OCI-LY7 (cell line): ENCODE results near the gene GRID2. TPM values are rescaled to one million over a fixed set of nuclear protein-coding genes. Genes with fewer than 3 reads are reported as not detected.

Source experiments
- BruUV-seq: library from RNA; stranded (reverse); fragments of 400-500 nt; replicated peaks from 2 replicates; lab custom pipeline; 2021; lab: Mats Ljungman, UMichigan
- CTCF ChIA-PET: fragments of 300-600 bp; sonication (Branson Sonifier 250); formaldehyde crosslinking; loops from one replicate; lab custom pipeline; 2022; ENCODE audit warnings: antibody characterized with exemption; ENCODE audit not compliant: unreplicated experiment; lab: Charles Lee
- POLR2A ChIA-PET: fragments of 300-600 bp; sonication (Branson Sonifier 250); formaldehyde crosslinking; loops from one replicate; lab custom pipeline; 2022; ENCODE audit warnings: antibody characterized with exemption; lab: Charles Lee
- DNase-seq: peaks from one replicate; pipeline ENCODE4 v3.0.0-alpha.2; 2015; ENCODE audit warnings: low spot score
- H2AFZ ChIP-seq: fragments of 200-600 bp; sonication (generic), shearing (Covaris generic); 2 replicates; pipeline ENCODE4 v1.6.1; 2014; ENCODE audit warnings: mild to moderate bottlenecking, antibody characterized with exemption, low read length, moderate library complexity
- H3K27ac ChIP-seq: fragments of 200-600 bp; sonication (generic); 2 replicates; pipeline ENCODE4 v1.5.1; 2014; ENCODE audit warnings: mixed run types, low read depth, mild to moderate bottlenecking, moderate library complexity, low read length, inconsistent platforms; ENCODE audit not compliant: poor library complexity, severe bottlenecking
- H3K36me3 ChIP-seq: fragments of 200-600 bp; sonication (generic); 2 replicates; pipeline ENCODE4 v1.6.1; 2014; ENCODE audit warnings: mild to moderate bottlenecking, antibody characterized with exemption, low read length, moderate library complexity, mixed read lengths; ENCODE audit not compliant: insufficient read depth
- H3K4me1 ChIP-seq: fragments of 200-600 bp; sonication (generic); 2 replicates; pipeline ENCODE4 v1.5.1; 2014; ENCODE audit warnings: mild to moderate bottlenecking, low read length; ENCODE audit not compliant: insufficient read depth, poor library complexity, severe bottlenecking
- H3K4me2 ChIP-seq: fragments of 200-600 bp; sonication (generic); 2 replicates; pipeline ENCODE4 v1.6.1; 2014; ENCODE audit warnings: mild to moderate bottlenecking, low read length
- H3K4me3 ChIP-seq: fragments of 200-600 bp; sonication (generic); 2 replicates; pipeline ENCODE4 v1.5.1; 2014; ENCODE audit warnings: mild to moderate bottlenecking, low read depth, low read length; ENCODE audit not compliant: poor library complexity, severe bottlenecking
- H3K79me2 ChIP-seq: fragments of 200-600 bp; sonication (generic); 2 replicates; pipeline ENCODE4 v1.6.1; 2016; ENCODE audit warnings: low read depth, mild to moderate bottlenecking, low read length, moderate library complexity, mixed read lengths; ENCODE audit not compliant: insufficient read depth
- H3K9me2 ChIP-seq: fragments of 200-600 bp; sonication (generic); 2 replicates; pipeline ENCODE4 v1.6.1; 2016; ENCODE audit warnings: mild to moderate bottlenecking, low read length, mixed read lengths; ENCODE audit not compliant: insufficient read depth
- H3K9me3 ChIP-seq: fragments of 200-600 bp; sonication (generic); 2 replicates; pipeline ENCODE4 v1.6.1; 2014; ENCODE audit warnings: mild to moderate bottlenecking, mixed run types, low read length, mixed read lengths
- H4K20me1 ChIP-seq: fragments of 200-600 bp; sonication (generic); 2 replicates; pipeline ENCODE4 v1.6.1; 2014; ENCODE audit warnings: mild to moderate bottlenecking, antibody characterized with exemption, low read length, moderate library complexity, mixed read lengths; ENCODE audit not compliant: insufficient read depth
- CTCF ChIP-seq: fragments of 200-600 bp; sonication (generic); conservative IDR thresholded peaks from 2 replicates; pipeline ENCODE4 v1.5.1; 2014; ENCODE audit warnings: mild to moderate bottlenecking, antibody characterized with exemption, low read length, moderate library complexity, mixed read lengths
- EZH2phosphoT487 ChIP-seq: fragments of 200-600 bp; sonication (generic); IDR thresholded peaks from 2 replicates; pipeline ENCODE4 v1.6.1; 2018; ENCODE audit warnings: low read depth, borderline replicate concordance, mild to moderate bottlenecking, mixed run types, antibody characterized with exemption, low read length, moderate library complexity, mixed read lengths
- intact Hi-C: fragments of 100-400 bp; cut with micrococcal nuclease; formaldehyde crosslinking; loops from one replicate; pipeline ENCODE4 v1.10.0; 2022; ENCODE audit not compliant: unreplicated experiment
- total RNA-seq, 2 experiments: library from RNA; depleted of rRNA in 1 of 2; stranded (reverse); fragments of >200 nt in 1 of 2; shearing (Covaris generic) in 1 of 2; gene quantifications; 2 replicates each; pipeline ENCODE4 v1.2.3, GENCODE V29; 2014 to 2022

GRID2 gene
- total RNA-seq, 2 experiments from 2014 or later: not detected

GRCh38 chr4:93302310-93302709 is 998.5 kb downstream of the GRID2 start:
- Histone ChIP-seq H3K9me3 (no peaks in the 10 kb centered on the region), H3K4me1 (no peaks in the 10 kb centered on the region), H3K27ac (no peak overlapping the region), H3K9me2 (no peaks in the 10 kb centered on the region), H4K20me1 (no peaks in the 10 kb centered on the region), H3K4me2 (no peak overlapping the region; the same call in 1 of the 2 replicates), H3K79me2 (no peaks in the 10 kb centered on the region), H2AFZ (no peak overlapping the region), H3K4me3 (no peak overlapping the region), H3K36me3 (no peaks in the 10 kb centered on the region)
- no TSS peak for BruUV-seq
- TF ChIP-seq EZH2phosphoT487 (no peak), CTCF (no peak)
- ChIA-PET CTCF (no interaction called here), POLR2A (interaction anchor here (0.6 kb wide), 1 partner anchor 26 kb away, joined by 3 read pairs; no protein-coding TSS in a partner anchor)
- intact Hi-C loops: no loop called here
- DNase-seq: no peak

GRCh38 chr4:93303440-93303839 is 999.7 kb downstream of the GRID2 start:
- Histone ChIP-seq H3K9me3 (no peaks in the 10 kb centered on the region), H3K36me3 (no peaks in the 10 kb centered on the region), H3K79me2 (no peaks in the 10 kb centered on the region), H4K20me1 (no peaks in the 10 kb centered on the region), H3K27ac (no peak overlapping the region), H3K4me3 (no peak overlapping the region), H3K4me1 (no peaks in the 10 kb centered on the region), H3K4me2 (no peak overlapping the region), H2AFZ (no peak overlapping the region), H3K9me2 (no peaks in the 10 kb centered on the region)
- POLR2A ChIA-PET: no interaction called here
- no peak for DNase-seq
- TF ChIP-seq EZH2phosphoT487 (no peak), CTCF (no peak)
- BruUV-seq: no TSS peak
- intact Hi-C loops: no loop called here
- CTCF ChIA-PET: no interaction called here

GRCh38 chr4:93312299-93312698 is 1008.5 kb downstream of the GRID2 start:
- intact Hi-C loops: no loop called here
- H3K79me2 ChIP-seq: no peaks in the 10 kb centered on the region
- DNase-seq: no peak
- no peak overlapping the region for H3K4me2 ChIP-seq
- H3K9me2 ChIP-seq: no peaks in the 10 kb centered on the region
- H3K4me1 ChIP-seq: no peaks in the 10 kb centered on the region
- no TSS peak for BruUV-seq
- TF ChIP-seq CTCF: no peak
- TF ChIP-seq EZH2phosphoT487: no peak
- ChIA-PET POLR2A (interaction anchor here (0.6 to 1.1 kb wide), 3 partner anchors 32 to 1083 kb away, joined by 3 to 8 read pairs (median 4); no protein-coding TSS in a partner anchor), CTCF (no interaction called here)
- H3K9me3 ChIP-seq: no peaks in the 10 kb centered on the region
- no peak overlapping the region for H3K27ac ChIP-seq
- no peak overlapping the region for H2AFZ ChIP-seq
- H3K4me3 ChIP-seq: no peak overlapping the region
- no peaks in the 10 kb centered on the region for H3K36me3 ChIP-seq
- no peaks in the 10 kb centered on the region for H4K20me1 ChIP-seq
